GM12878 (cell line): Measurements from ENCODE around the gene CNNM4. TPM values are rescaled to one million over a fixed set of nuclear protein-coding genes. Genes with fewer than 3 reads are reported as not detected.

Experiments
- ATAC-seq: fragments of 200-7000 bp; cut with Tn5 transposase; 3 replicates; pipeline ENCODE4 v1.9.1; 2020; ENCODE audit warnings: mild to moderate bottlenecking, moderate library complexity
- BruUV-seq: library from RNA; stranded (reverse); fragments of 400-500 nt; replicated peaks from 2 replicates; lab custom pipeline; 2021; lab: Mats Ljungman, UMichigan
- CTCF ChIA-PET: fragments of 300-600 bp; sonication (Branson Sonifier 250); formaldehyde crosslinking; extraction: SDS; loops from one replicate; lab custom pipeline; 2021; ENCODE audit warnings: inconsistent platforms; lab: Yijun Ruan, JAX
- POLR2A ChIA-PET: fragments of 350-600 bp; formaldehyde crosslinking; extraction: SDS; loops from one replicate; lab custom pipeline; 2021; ENCODE audit warnings: inconsistent platforms; lab: Charles Lee
- RAD21 ChIA-PET: fragments of 300-600 bp; sonication (Branson Sonifier 250); formaldehyde crosslinking; loops from one replicate; lab custom pipeline; 2023; ENCODE audit warnings: antibody characterized with exemption; ENCODE audit not compliant: unreplicated experiment; lab: Charles Lee
- SMC1A ChIA-PET: fragments of 300-600 bp; sonication (Branson Sonifier 250); formaldehyde crosslinking; loops from one replicate; lab custom pipeline; 2023; ENCODE audit not compliant: unreplicated experiment, uncharacterized antibody; lab: Charles Lee
- DNase-seq: peaks from one replicate; pipeline ENCODE4 v3.0.0-alpha.2; 2011; ENCODE audit warnings: low read depth, low spot score
- FAIRE-seq: peaks from 3 replicates; lab custom pipeline; 2011; peaks lifted over from hg19 to GRCh38; lab: Jason Lieb, UNC
- H2AFZ ChIP-seq: 2 replicates; pipeline ENCODE4 v1.6.0; 2011; ENCODE audit warnings: low read depth, low read length, control low read depth; ENCODE audit not compliant: control insufficient read depth
- H3K27ac ChIP-seq: 2 replicates; pipeline ENCODE4 v1.5.1; 2011; ENCODE audit warnings: control low read depth; ENCODE audit not compliant: control insufficient read depth, insufficient read depth
- H3K27me3 ChIP-seq, 2 experiments: replicated peaks in 1 of 2; 2 replicates each; pipeline versions ENCODE4 v1.6.0 to v1.6.1; 2011; ENCODE audit warnings: low read length in 1 of 2; ENCODE audit not compliant: control insufficient read depth in 2 of 2, insufficient read depth in 2 of 2
- H3K36me3 ChIP-seq, 2 experiments: 2 replicates each; pipeline ENCODE4 v1.5.1; 2011; ENCODE audit warnings: low read length in 1 of 2; ENCODE audit not compliant: control insufficient read depth in 2 of 2, insufficient read depth in 2 of 2
- H3K4me1 ChIP-seq: 2 replicates; pipeline ENCODE4 v1.6.1; 2011; ENCODE audit warnings: mild to moderate bottlenecking, low read length, moderate library complexity, mixed read lengths; ENCODE audit not compliant: control insufficient read depth, insufficient read depth
- H3K4me2 ChIP-seq: 2 replicates; pipeline ENCODE4 v1.6.0; 2011; ENCODE audit warnings: control low read depth; ENCODE audit not compliant: control insufficient read depth, insufficient read depth
- H3K4me3 ChIP-seq: fragments of 200-600 bp; sonication (generic); 2 replicates; pipeline ENCODE4 v1.5.1; 2016
- H3K79me2 ChIP-seq: 2 replicates; pipeline ENCODE4 v1.6.0; 2011; ENCODE audit warnings: low read length; ENCODE audit not compliant: control insufficient read depth, insufficient read depth
- H3K9ac ChIP-seq: 2 replicates; pipeline ENCODE4 v1.8.0; 2011; ENCODE audit warnings: low read length, control low read depth, mixed read lengths; ENCODE audit not compliant: control insufficient read depth, insufficient read depth
- H3K9me3 ChIP-seq: replicated peaks from 3 replicates; pipeline ENCODE4 v1.5.1; 2011; ENCODE audit warnings: mild to moderate bottlenecking, low read length; ENCODE audit not compliant: control insufficient read depth, insufficient read depth
- H4K20me1 ChIP-seq: 2 replicates; pipeline ENCODE4 v1.6.0; 2011; ENCODE audit not compliant: control insufficient read depth, insufficient read depth
- KDM1A ChIP-seq: fragments of 200-600 bp; sonication (generic); IDR thresholded peaks from 2 replicates; pipeline ENCODE4 v1.6.1; 2016; ENCODE audit warnings: borderline replicate concordance
- NRF1 ChIP-seq: conservative IDR thresholded peaks from 2 replicates; pipeline ENCODE4 v1.6.1; 2011; ENCODE audit warnings: mild to moderate bottlenecking, low read depth, low read length, improper control_type of control experiment
- POLR2A ChIP-seq: IDR thresholded peaks from 2 replicates; pipeline ENCODE4 v1.6.1; 2011; ENCODE audit warnings: low read depth, mild to moderate bottlenecking, low read length
- RELA ChIP-seq: fragments of 450-650 bp; IDR thresholded peaks from 2 replicates; pipeline ENCODE4 v1.8.0; 2014; ENCODE audit warnings: borderline replicate concordance; ENCODE audit not compliant: partially characterized antibody
- SIX5 ChIP-seq: IDR thresholded peaks from 2 replicates; pipeline ENCODE4 v1.6.1; 2011; ENCODE audit warnings: mild to moderate bottlenecking, low read depth, low read length, moderate library complexity; ENCODE audit not compliant: severe bottlenecking
- SREBF1 ChIP-seq: IDR thresholded peaks from 2 replicates; pipeline ENCODE4 v1.6.1; 2012; ENCODE audit warnings: mild to moderate bottlenecking, low read length
- TARDBP ChIP-seq: IDR thresholded peaks from 2 replicates; pipeline ENCODE4 v1.6.1; 2016; ENCODE audit warnings: borderline replicate concordance
- ZNF687 ChIP-seq: fragments of 450-650 bp; IDR thresholded peaks from 2 replicates; pipeline ENCODE4 v1.6.1; 2017; ENCODE audit warnings: mild to moderate bottlenecking, moderate library complexity
- ZSCAN29 ChIP-seq: fragments of 450-650 bp; IDR thresholded peaks from 2 replicates; pipeline ENCODE4 v1.6.1; 2017; ENCODE audit warnings: mild to moderate bottlenecking, moderate library complexity
- WGBS: methylation state at CpG from one replicate; pipeline ENCODE4 v1.1.6; 2016; ENCODE audit warnings: low lambda C conversion rate; ENCODE audit not compliant: insufficient replicate concordance, insufficient coverage; ENCODE audit errors: missing lambda C conversion rate; 5-methylcytosine and 5-hydroxymethylcytosine counted together
- in situ Hi-C: fragments of 300-500 bp; cut with MboI; formaldehyde crosslinking; loops from 9 replicates; pipeline ENCODE4 v1.14.3; 2018; ENCODE audit warnings: mixed read lengths
- intact Hi-C: fragments of 100-400 bp; cut with micrococcal nuclease; formaldehyde crosslinking; loops from one replicate; pipeline ENCODE4 v1.14.2; 2022; ENCODE audit not compliant: unreplicated experiment
- polyA plus RNA-seq, 11 experiments: library from polyadenylated mRNA; depleted of rRNA in 4 of 11; unstranded in 6 of 11; stranded (reverse) in 5 of 11; fragments of >200 nt; fragmentation: Nextera tagmentation in 4 of 11; fragmentation: Illumina TruSeq in 1 of 11; extraction: Ambion mirVana in 4 of 11; extraction: Trizol in 1 of 11; gene quantifications; 1 replicate in 1 of 11; 2 replicates in 10 of 11; pipeline versions ENCODE4 v1.2.1 to v1.2.3, GENCODE V29; 2011 to 2016; ENCODE audit warnings: inconsistent platforms in 2 of 11, missing spikeins in 2 of 11, low read depth in 1 of 11
- total RNA-seq, 4 experiments: library from RNA; depleted of rRNA in 3 of 4; stranded (reverse); fragments of >200 nt in 3 of 4; fragmentation: Illumina TruSeq in 1 of 4; extraction: Trizol in 1 of 4; gene quantifications; 2 replicates each; pipeline versions ENCODE4 v1.2.1 to v1.2.3, GENCODE V29; 2013 to 2021

The CNNM4 gene
- total and polyA plus RNA-seq, 10 of the 15 experiments (the other 5 are each of a cell fraction or from before 2014, with no cell fraction given) = 2.4 to 13.8 (median 8.1) TPM

GRCh38 chr2:96810783-96811192, 50.1 kb downstream of the CNNM4 start:
- Histone ChIP-seq H3K4me2 (no peak overlapping the region), H3K9ac (no peak overlapping the region), H4K20me1 (no peaks in the 10 kb centered on the region), H3K36me3 (peaks cover 2 to 4% of the 10 kb centered on the region in 2 experiments; a peak in 3 of 4 replicates), H3K27me3 (no peaks in the 10 kb centered on the region), H3K4me3 (no peak overlapping the region), H2AFZ (no peak overlapping the region), H3K27ac (no peak overlapping the region), H3K79me2 (no peaks in the 10 kb centered on the region), H3K9me3 (no peaks in the 10 kb centered on the region), H3K4me1 (peaks cover 4% of the 10 kb centered on the region)
- in situ Hi-C loops (no loop called here), intact Hi-C loops (no loop called here)
- BruUV-seq = no TSS peak
- RAD21 ChIA-PET = no interaction called here
- DNase-seq (no peak), FAIRE-seq (no peak), ATAC-seq (no peak)
- 97% methylated on average over 5 of the region's 5 CpGs for WGBS
- TF ChIP-seq POLR2A (0 out of 2 replicates have a peak, but pooled peaks have one; percentile 29), NRF1 (no peak)
- SMC1A ChIA-PET = interaction anchor here (1.7 kb wide), 1 partner anchor 10 kb away, joined by 4 read pairs; no protein-coding TSS in a partner anchor
- CTCF ChIA-PET = interaction anchor here (1.0 kb wide), 1 partner anchor 11 kb away, joined by 3 read pairs; no protein-coding TSS in a partner anchor
- POLR2A ChIA-PET = no interaction called here

GRCh38 chr2:96811917-96812316, 51.2 kb downstream of the CNNM4 start:
- no peak for TF ChIP-seq SIX5
- no peak for TF ChIP-seq SREBF1
- TF ChIP-seq KDM1A = no peak
- no peak for TF ChIP-seq ZSCAN29
- no peak for TF ChIP-seq TARDBP
- TF ChIP-seq ZNF687 = no peak
- TF ChIP-seq RELA = no peak
- TF ChIP-seq, all 136 proteins: peak for 0
- Histone ChIP-seq H3K79me2 (peaks cover 1% of the 10 kb centered on the region; the same call in 1 of the 2 replicates), H3K4me3 (no peak overlapping the region), H4K20me1 (no peaks in the 10 kb centered on the region), H3K27ac (no peak overlapping the region), H3K9ac (no peak overlapping the region), H3K36me3 (peaks cover 2 to 4% of the 10 kb centered on the region in 2 experiments; a peak in 3 of 4 replicates), H2AFZ (no peak overlapping the region), H3K27me3 (no peaks in the 10 kb centered on the region), H3K4me1 (peaks cover under 1% of the 10 kb centered on the region), H3K9me3 (no peaks in the 10 kb centered on the region), H3K4me2 (no peak overlapping the region)
- POLR2A ChIA-PET = no interaction called here
- ATAC-seq (no peak), FAIRE-seq (no peak), DNase-seq (no peak)
- intact Hi-C loops = no loop called here
- WGBS = 51% methylated on average over 3 of the region's 3 CpGs
- in situ Hi-C loops = no loop called here
- CTCF ChIA-PET = interaction anchor here (0.7 to 2.7 kb wide), 2 partner anchors 9 to 49 kb away, joined by 3 to 12 read pairs; no protein-coding TSS in a partner anchor
- SMC1A ChIA-PET = no interaction called here
- BruUV-seq = no TSS peak
- RAD21 ChIA-PET = no interaction called here
